Measurements from ENCODE around the gene MAP3K1.

GRCh38 chr5:56845904-56846480 is 30.6 kb downstream of the MAP3K1 start:
- no peak for TF ChIP-seq CTCF (IDR thresholded peaks at IDR 0.05; ENCODE audit: low read depth, low read length)
- TF ChIP-seq EZH2phosphoT487 (IDR thresholded peaks at IDR 0.05; ENCODE audit: low read depth), result no peak

Measured in OCI-LY3 (cell line).